HG03175 (cell line): ENCODE results near the gene ZNF814.
"Not testable (repeated sequence)": the region's sequence is repeated elsewhere in the genome, so short reads cannot be mapped to it uniquely, and the experiment has no call there.

Experiments
- ATAC-seq: cut with Tn5 transposase; IDR thresholded peaks from one replicate; pipeline ENCODE4 v1.9.1; 2021; ENCODE audit warnings: mild to moderate bottlenecking, moderate library complexity; ENCODE audit not compliant: unreplicated experiment

The ZNF814 gene

GRCh38 chr19:57819475-57820148 lies 69.2 kb downstream of the ZNF814 start:
- peak; percentile 84 for ATAC-seq

GRCh38 chr19:57818378-57818777 lies 70.5 kb downstream of the ZNF814 start:
- no peak for ATAC-seq

- no peak for ATAC-seq
Observed at GRCh38 chr19:57817976-57818375, 70.9 kb downstream of the ZNF814 start.

GRCh38 chr19:57816652-57817051 lies 72.2 kb downstream of the ZNF814 start:
- no peak for ATAC-seq

- no peak for ATAC-seq
Observed at GRCh38 chr19:57815247-57816075, 73.4 kb downstream of the ZNF814 start.

GRCh38 chr19:57814505-57815246 lies 74.2 kb downstream of the ZNF814 start, which contains the start of gene ZNF552:
Gene ZNF552 (minus strand): TSS chr19:57814913. CDS start chr19:57814743, 170 bp downstream.
- peak; percentile 81 for ATAC-seq

- ATAC-seq = no peak
Observed at GRCh38 chr19:57813919-57814504, 74.8 kb downstream of the ZNF814 start.

GRCh38 chr19:57812975-57813820 lies 75.6 kb downstream of the ZNF814 start:
- not testable (repeated sequence) for ATAC-seq

GRCh38 chr19:57812226-57812625 lies 76.6 kb downstream of the ZNF814 start:
- ATAC-seq = no peak

- not testable (repeated sequence) for ATAC-seq
Observed at GRCh38 chr19:57810410-57811295, 78.2 kb downstream of the ZNF814 start.

GRCh38 chr19:57807541-57807940 lies 81.3 kb downstream of the ZNF814 start:
- ATAC-seq = no peak

- no peak for ATAC-seq
Observed at GRCh38 chr19:57803594-57804325, 85.1 kb downstream of the ZNF814 start.

- ATAC-seq = no peak
Observed at GRCh38 chr19:57803265-57803593, 85.6 kb downstream of the ZNF814 start.

GRCh38 chr19:57802269-57802668 lies 86.6 kb downstream of the ZNF814 start:
- ATAC-seq = no peak

GRCh38 chr19:57800696-57801095 lies 88.1 kb downstream of the ZNF814 start:
- no peak for ATAC-seq
